Left cardiac atrium (tissue), 4 donors: ENCODE measurements around the gene MAPK8IP3. TPM values are rescaled to one million over a fixed set of nuclear protein-coding genes. Genes with fewer than 3 reads are reported as not detected.
"Not testable (repeated sequence)": the region's sequence is repeated elsewhere in the genome, so short reads cannot be mapped to it uniquely, and the experiment has no call there.

Experiments
- ATAC-seq, 2 donors: fragments of 200-7000 bp; cut with Tn5 transposase; one replicate each; pipeline ENCODE4 v1.9.1; 2020; ENCODE audit warnings: mild to moderate bottlenecking in 2 of 2, moderate library complexity in 2 of 2
- DNase-seq: peaks from one replicate; pipeline ENCODE4 v3.0.0-alpha.2; 2020
- intact Hi-C, 2 donors: fragments of 100-400 bp; cut with DNase I; formaldehyde crosslinking; loops; one replicate each; pipeline versions ENCODE4 v1.14.1 to v1.15.1; 2022 to 2023
- total RNA-seq, 2 donors: library from RNA; stranded (reverse); fragmentation: NEBNext Ultra II Directional; extraction: Animal tissue kit (Norgen Biotek cat#: 25700); gene quantifications; one replicate each; pipeline ENCODE4 v1.2.1, GENCODE V29; 2021
- donor health status: DM: no; HTN: yes; CAD: no.
- donor health status: DM: no; HTN: yes; CAD: no; lungs with severe emphysema.
- donor health status: DM: yes; HTN: yes; CAD: no.
- donor health status: Dilated cardiomyopathy.

MAPK8IP3 gene
- total RNA-seq, 2 donors from 2014 or later = 60.9 to 70.4 TPM

DNA sequence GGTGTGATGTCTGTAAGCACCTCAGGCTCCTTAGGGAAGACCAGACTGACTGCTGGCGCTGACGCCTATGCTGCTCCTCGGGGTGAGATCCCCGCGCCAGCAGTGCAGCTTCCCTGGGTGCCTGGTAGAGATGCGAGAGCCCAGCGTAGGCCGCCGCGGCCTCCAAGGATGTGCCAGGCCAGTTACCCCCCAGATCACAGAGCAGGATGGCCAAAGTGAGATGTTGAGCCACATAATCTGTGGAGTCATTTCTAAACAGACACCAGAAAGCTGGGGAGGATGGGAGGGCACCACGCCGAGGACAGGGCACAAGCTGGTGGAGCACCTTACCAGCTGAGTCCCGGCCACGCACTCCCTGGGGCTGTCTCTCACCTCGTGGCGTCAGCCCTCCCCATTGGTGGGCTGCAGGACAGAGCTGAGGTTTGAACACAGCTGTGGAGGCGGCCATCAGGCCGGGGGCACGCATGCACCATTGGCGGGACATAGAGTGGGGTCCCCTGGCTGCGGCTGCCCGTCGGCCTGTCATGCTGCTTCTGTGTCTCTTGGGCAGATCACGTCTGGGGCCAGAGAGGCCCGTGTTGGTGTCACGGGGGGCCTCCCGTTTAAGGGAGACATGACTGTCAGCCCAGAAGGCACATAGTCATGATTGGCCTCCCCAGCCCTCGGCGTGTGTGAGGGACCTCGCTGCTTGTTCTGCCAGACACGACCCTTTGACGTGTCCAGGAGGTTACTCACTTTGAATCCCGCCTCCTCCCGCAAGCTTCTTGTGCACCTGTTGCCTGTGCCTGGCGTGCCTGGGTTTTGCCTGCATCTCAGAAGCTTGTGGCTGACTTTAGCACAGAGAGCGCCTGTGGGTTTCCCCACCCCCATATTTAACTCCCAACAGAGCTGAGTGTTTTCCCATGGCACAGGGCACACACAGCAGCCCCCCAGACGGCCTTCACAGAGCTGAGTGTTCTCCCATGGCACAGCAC lies 21.9 kb downstream of the MAPK8IP3 start:
- intact Hi-C loops = no loop called here
- DNase-seq = no peak
- no peak for ATAC-seq

DNA sequence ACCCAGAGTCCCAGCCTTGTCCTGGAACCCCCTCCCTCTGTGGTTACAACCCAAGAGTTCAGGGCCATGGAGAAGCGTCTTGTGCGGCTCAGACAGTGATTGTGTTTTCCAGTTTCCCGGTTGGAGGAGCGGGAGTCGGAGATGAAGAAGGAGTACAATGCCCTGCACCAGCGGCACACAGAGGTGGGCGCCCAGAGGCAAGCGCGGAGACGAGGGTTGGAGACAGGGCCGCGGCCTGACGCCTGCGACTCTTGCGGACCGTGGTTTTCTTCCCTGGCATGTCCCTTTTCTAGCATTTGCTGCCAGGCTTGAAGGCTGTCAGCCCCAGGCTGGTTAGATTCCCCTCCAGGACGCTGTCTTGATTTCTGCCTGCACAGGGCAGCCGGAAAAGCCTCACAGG lies 23.0 kb downstream of the MAPK8IP3 start:
- ATAC-seq = no peak
- intact Hi-C loops = no loop called here
- no peak for DNase-seq

DNA sequence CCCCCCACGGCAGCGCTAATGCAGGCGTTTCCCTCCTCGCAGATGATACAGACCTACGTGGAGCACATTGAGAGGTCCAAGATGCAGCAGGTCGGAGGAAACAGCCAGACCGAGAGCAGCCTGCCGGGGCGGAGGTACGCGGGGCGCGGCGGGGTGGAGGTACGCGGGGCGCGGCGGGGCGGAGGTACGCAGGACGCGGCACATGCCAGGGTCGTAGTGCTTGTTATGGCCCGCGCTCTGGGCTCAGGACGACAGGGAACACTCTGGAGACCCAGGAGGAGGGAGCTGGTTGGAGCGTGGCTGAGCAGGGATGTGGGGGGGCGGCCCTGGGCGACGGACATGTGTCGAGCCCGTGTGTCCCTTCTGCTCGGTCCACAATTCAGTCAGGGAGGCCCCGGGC lies 23.4 kb downstream of the MAPK8IP3 start:
- DNase-seq = no peak
- intact Hi-C loops = no loop called here
- no peak for ATAC-seq

DNA sequence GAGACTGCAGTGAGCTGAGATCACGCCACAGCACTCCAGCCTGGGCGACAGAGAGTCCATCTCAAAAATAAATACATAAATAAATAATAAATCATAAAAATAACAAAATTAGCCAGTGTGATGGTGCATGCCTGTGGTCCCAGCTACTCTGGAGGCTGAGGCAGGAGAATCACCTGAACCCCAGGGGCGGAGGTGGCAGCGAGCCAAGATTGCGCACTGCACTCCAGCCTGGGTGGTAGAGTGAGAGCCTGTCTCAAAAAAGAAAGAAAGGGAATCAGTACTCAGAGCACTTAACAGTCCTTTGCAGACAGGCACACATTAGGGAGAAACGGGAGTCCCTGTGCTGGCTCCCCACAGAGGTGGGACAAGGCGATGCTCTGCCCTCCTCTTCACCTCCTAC lies 25.1 kb downstream of the MAPK8IP3 start:
- intact Hi-C loops = no loop called here
- ATAC-seq (no peak), DNase-seq (no peak)

DNA sequence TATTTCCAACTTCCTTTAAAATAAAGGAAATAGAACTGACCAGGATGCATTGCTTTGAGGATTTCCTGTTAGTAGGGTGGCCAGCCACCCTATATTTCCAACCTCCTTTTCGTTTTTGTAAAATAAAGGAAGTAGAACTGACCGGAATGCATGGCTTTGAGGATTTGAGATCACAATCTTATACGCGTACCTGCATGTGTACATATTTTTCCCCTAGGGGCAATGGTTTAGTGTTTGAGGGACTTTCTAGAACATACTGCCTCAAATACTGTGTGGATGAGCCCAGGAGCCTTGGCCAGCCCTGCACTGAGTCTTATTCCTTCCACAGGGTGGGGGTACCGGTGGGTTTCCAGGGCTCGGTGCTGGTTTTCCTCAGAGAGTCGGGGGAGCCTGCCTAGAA lies 25.6 kb downstream of the MAPK8IP3 start:
- DNase-seq (no peak), ATAC-seq (no peak)
- intact Hi-C loops = no loop called here

DNA sequence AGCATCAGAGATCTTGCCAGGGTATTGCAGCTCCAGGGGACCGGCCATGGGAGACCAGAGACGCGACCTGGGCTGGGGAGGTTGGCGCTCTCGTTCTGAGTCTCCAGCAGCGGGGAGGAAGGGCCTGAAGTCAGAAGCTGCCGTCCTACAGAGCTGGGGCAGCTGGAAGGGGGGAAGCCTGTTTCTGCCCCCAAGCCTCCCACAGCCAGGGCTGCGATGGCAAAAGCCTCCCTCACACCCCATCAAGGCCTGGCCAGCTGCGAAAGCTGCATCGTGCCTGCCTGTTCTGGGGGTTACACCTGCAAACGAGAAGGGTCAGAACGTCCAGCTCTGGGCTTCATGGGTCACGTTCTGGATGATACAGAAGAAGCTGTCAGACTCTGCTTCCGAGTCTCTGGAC lies 26.1 kb downstream of the MAPK8IP3 start:
- intact Hi-C loops = no loop called here
- no peak for DNase-seq
- no peak for ATAC-seq

DNA sequence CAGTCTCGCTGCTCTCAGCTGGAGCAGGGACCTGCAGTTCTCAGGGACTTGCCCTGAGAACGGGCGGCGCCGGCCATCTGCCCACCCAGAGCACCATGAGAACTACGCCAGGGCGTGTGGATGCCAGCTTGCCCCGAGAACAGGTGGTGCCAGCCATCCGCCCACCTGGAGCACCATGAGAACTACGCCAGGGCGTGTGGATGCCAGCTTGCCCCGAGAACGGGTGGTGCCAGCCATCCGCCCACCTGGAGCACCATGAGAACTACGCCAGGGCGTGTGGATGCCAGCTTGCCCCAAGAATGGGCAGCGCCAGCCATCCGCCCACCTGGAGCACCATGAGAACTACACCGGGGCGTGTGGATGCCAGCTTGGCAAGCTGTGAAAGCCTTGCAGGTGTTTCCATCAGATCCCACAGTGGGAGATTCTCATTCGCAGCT lies 26.6 kb downstream of the MAPK8IP3 start:
- intact Hi-C loops, DNase-seq, ATAC-seq: not testable (repeated sequence)

DNA sequence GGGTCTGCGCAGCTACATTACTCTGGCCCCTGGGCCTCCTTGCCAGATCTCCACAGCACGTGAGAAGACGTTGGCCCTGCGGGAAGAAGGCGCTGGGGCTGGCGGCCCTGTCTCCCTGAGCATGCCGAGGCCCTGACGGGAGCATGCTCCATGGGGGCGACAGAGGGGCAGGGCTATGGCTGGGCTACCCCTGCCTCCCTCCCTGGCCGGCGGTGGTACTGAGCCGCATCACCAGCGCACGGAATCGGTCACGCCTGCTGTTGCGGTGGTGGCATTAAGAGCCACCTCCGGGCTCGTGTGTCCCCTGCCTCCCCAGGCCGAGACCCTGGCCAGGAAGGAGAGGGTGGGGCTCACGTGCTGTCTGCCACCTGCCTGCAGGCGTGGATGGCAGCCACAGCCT lies 28.1 kb downstream of the MAPK8IP3 start:
- no peak for ATAC-seq
- intact Hi-C loops = no loop called here
- no peak for DNase-seq

DNA sequence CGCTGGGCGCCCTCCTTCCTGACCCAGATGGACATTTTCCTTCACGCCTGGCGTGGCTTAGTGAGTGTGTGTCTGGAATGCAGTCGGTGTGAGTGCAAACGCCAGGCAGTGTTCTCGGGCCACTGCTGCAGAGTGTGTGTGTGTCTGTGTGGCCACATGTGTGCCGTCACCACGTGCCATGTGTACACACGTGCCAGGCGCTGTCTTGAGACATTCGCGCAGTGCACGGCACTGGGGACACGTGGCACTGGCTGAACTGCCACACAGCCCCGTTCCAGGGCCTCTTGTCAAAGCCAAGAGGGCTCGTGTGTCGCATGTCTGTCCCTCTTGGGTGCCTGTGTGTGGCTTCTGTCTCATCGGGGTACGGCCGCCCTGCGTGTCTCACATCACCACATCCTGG lies 28.8 kb downstream of the MAPK8IP3 start:
- ATAC-seq (no peak), DNase-seq (no peak)
- intact Hi-C loops = no loop called here

DNA sequence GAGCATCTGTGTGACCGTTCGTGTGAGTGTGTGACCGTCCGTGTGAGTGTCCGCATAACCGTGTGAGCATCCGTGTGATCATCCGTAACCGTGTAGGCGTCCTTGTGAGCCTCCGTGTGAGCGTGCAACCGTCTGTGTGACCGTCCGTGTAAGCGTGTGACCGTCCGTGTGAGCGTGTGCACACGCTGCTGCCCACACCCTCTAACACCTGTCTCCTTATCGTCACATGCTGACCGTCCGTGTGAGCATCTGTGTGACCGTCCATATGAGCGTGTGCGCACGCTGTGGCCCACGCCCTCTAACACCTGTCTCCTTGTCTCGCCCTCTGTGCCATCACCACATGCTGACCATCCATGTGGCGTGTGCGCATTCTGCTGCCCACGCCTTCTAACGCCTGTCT lies 34.2 kb downstream of the MAPK8IP3 start:
- intact Hi-C loops = no loop called here
- ATAC-seq (no peak), DNase-seq (no peak)

DNA sequence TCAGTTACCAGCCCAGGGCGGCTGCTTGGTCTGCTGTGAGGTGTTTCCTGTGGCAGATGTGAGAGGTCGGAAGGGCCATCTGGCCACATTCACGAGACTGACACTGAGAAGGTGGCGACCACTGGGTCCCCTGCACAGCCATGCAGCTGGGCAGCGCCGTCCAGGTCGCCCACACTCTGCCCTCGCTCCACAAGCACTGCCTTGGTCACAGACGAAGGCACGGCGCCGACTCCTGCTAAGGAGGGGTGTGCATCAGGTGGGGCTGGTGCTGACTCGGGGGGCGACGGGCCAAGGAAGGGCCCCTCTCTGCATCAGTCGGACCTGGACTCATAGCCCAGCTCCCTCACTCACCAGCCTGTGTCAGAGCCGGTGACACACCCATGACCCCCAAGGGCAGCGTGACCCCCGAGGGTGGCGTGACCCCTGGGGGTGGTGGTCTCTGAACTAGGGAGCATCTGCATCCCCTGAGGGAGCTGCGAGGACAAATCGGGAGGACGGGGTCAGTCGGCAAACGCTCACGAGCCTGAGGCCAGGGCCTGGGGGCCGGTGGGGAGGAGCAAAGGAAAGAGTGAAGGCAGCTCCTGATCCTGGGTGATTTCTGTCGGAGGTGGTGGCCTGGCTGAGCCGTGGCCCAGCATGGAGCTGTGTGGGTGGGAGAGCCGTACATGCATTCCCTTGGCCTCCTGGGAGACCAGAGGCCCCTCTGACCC lies 34.9 kb downstream of the MAPK8IP3 start:
- ATAC-seq (no peak), DNase-seq (no peak)
- intact Hi-C loops = no loop called here

DNA sequence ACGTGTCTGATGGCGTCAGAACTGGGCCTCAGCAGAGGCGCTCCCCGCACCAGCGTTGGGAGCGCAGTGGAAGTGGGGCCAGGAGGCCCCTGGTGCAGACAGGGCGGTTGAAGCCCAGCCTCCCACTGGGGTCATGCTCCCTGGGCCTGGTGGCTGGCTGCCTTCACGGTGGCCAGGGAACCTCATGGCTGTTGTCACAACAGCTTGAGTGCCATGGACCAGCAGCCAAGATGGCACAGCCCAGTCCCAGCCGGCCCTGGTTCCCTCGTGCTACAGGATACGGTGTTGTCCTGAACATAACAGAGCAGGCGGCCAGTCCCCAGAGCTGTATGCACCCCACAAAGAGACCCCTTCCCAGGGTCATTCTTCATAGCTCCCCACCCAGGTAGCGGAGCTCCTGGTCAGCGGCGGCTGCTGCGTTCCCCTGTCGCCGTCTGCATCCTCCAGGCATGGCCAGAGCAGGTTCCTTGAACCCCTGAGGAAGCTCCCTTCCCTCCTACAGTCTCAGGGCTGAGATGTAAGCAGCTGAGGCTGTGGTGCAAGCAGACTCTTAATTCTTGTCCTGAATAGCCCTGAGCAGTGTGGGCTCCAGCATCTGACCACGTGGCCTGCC lies 35.7 kb downstream of the MAPK8IP3 start:
- ATAC-seq (peak in 1 of 2 donors; percentile 14), DNase-seq (no peak)
- intact Hi-C loops = no loop called here

DNA sequence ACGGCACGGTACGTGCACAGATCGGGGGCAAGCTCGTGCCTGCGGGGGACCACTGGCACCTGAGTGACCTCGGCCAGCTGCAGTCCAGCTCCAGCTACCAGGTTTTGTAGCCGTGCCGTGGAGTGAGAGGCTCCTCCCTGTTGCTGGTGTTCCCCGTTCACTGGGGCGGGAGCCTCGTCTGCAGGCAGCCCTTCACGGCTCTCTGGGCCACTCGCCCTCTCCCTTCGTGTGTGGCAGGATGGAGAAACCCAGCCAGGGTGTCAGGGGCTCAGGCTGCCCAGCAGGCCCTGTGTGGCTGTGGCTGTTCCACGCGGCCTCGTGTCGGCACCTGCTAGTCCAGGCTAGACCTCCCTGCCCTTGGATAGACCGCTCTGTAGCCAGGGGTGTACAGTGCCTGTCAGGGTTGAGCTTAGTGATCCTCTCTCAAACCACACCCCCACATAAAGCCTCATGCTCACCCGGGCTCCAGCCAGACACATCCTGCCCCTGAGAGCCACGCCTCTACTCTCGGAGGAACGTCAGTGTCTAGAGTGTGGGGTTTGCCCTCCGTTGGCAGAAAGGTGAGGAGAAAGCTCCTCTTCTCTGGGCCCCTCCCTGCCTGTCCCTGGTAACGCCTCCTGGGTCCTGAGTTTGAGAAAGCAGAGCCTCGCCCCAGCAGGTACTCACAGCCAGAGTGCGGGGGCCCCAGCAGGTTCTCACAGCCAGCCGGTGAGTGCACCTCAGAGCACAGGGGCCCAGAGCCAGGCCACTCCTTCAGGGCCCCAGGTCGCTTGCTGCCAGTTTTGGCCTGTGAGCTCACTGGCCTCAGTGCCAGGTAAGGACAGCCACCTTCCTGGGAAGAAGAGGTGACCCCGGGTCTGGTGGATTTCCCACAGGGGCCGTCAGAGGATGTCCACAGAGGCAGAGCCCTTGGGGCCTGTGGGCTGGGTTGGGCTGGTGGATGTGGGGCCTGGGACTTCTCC lies 37.7 kb downstream of the MAPK8IP3 start:
- ATAC-seq = no peak
- no peak for DNase-seq
- intact Hi-C loops = no loop called here

DNA sequence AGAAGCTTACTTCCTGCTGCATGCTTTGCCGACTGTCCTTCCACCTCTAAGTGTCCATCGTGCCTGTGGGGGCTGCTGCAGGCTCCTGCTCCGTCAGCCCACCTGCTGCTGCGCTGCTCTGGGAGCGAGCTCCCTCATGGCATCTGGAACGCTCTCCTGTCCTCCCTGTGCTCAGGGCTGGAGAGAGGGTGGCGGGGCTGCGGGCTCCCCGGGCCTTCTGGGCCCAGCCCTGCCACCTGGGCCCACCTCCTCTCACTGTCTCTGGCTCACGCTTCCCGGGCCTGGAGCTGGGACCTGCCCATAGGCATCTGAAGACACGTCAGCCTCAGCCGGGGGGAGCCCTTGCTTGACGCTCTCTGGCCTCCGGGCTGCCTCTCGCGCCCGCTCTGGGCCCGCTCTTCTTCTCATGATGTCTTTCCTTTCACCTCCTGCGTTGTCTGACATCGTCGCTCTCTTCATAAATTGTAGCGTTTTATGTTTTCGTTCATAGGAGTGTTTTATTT lies 38.4 kb downstream of the MAPK8IP3 start:
- no peak for ATAC-seq
- no peak for DNase-seq
- intact Hi-C loops = no loop called here

DNA sequence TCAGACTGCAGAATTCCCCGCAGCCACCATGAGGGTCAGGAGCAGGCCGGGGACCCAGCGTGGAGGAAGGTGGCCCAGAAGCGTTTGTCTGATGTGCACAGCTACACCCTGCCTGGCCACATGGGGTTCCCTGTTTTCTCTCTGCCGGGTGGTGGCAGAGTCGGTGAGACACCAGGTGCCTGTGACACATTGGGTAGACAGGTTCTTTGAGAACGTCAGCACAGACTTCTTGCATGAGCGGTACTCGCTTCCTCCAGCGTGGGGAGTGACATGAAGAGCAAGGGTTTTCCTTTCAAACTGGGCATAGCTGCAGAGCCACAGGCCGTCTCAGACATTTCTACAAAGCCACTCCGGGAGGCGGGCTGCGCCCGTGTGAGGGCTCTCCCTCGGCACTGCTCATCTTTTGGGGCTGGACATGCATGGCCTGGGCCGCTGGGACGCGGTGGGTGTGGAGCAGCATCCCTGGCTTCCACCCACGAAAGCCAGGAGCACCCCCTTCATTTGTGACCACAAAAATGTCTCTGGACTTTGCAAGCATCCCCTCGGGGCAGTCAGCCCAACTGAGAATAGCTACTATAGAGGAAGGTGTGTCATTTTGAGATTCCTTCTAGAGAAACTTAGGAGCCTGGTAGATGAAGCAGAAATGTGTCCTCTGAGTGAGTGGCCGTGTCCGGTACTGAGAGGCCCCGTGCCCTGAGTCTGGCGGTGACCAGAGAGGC lies 39.3 kb downstream of the MAPK8IP3 start:
- ATAC-seq (no peak), DNase-seq (no peak)
- intact Hi-C loops = no loop called here

DNA sequence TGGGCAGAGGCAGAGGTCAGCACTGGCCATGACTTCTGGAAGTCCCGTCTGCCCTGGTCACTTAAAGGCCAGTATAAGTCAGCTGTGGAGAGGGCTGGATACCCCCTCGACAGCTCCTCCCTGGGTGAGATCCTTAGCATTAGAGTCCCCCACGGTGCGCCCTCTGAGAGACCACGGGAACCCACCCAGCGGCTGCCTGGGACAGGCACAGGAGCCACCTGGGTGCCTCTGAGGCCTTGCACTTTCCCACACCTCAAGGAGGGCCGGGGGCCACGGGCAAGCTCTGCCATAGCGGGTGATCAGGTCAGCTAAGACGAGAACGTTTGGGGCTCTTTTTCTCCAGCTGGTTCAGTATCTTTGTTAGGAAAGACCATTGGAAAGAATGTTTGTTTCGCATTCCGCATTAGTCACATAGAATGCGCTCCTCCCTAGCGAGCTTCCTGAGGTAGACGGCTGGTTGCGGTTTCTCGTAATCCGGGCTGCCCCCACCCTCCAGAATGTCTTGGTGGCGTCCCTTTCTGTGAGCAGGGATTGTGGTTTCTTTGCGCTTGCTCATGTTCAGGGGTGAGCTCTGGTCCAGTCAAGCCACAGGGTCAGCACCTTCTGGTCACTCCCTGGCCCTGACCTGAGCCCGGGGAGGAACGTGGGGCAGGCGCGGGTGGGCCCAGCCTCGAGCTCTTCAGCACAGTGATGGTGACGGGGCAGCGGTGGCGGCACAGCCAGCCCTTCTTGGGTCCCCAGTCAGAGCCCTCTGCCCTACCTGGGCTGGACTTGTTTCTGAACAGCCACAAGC lies 40.1 kb downstream of the MAPK8IP3 start:
- intact Hi-C loops = no loop called here
- ATAC-seq (no peak), DNase-seq (no peak)

DNA sequence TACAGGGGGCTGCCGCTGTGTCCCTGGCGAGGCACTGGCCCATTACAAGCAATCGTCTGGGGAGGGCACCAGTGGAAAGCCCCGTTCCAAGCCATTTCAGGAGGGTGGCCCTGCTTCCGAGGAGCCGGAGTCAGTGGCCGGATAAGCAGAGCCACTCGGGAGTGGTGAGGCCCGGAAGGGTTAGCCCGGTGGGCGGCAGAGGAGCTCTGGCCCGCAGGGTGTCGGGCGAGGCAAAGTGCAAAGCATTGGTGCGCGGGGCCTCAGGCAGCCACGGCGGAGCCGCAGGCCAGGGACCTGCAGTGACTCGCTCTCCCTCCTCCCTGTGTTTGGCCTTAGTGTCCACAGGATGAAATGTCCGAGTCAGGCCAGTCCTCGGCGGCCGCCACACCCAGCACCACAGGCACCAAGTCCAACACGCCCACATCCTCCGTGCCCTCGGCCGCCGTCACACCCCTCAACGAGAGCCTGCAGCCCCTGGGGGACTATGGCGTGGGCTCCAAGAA lies 40.7 kb downstream of the MAPK8IP3 start:
- intact Hi-C loops = no loop called here
- no peak for ATAC-seq
- no peak for DNase-seq
